HuH-7 (cell line): ENCODE results near the gene ELOF1.
"Not testable (repeated sequence)": the region's sequence is repeated elsewhere in the genome, so short reads cannot be mapped to it uniquely, and the experiment has no call there.

Experiments
- DNase-seq: peaks from one replicate; pipeline ENCODE4 v3.0.0; 2011; ENCODE audit warnings: low spot score

ELOF1 gene

DNA sequence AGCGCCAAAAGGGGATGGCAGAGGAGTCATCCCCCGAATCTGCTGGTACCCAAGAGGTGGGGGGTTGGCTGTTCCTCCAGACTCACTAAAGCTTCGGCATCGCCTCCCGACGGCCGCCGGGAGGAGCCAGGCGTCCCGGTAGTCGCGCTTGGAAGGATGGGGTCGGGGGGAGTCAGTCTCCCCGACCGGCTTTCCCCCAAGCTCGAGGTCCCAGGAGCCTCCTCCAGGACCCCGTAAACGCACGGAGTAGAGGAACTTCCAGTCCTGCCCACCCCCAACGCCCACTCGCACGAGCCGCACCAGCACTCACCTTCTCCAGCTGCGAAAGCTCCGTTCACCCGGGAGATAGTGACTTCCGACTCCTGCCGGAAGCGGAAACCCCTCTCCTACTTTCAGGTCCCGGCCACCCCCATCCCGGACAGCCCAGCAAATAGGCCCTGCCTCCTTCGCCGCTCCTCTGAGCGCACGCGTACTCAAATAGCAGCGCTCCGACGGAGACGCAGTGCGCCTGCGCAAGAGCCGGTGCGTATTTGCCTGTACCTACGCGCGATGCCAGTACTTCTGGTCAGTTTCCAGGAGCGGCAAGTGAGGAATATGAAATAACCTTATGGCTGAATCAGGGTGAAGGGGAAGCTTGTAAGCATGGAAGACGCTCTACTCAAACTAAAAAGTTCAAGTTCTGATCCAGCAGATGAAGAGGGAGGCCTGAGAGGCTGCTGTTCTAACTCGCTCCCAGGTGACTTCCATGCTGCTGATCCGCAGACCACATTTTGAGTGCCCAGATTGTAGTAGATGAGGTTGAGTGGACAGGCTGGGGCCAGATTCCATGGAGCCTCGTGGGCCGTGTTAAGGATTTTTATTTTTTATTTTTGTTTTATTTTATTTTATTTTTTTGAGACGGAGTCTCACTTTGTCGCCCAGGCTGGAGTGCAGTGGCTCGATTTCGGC, at the start of gene ELOF1:
Gene ELOF1 (minus strand): TSS at position 350 of the 948 bp plus-strand sequence. CDS start 4,883 bp downstream, outside the sequence.
- peak; percentile 97 for DNase-seq

DNA sequence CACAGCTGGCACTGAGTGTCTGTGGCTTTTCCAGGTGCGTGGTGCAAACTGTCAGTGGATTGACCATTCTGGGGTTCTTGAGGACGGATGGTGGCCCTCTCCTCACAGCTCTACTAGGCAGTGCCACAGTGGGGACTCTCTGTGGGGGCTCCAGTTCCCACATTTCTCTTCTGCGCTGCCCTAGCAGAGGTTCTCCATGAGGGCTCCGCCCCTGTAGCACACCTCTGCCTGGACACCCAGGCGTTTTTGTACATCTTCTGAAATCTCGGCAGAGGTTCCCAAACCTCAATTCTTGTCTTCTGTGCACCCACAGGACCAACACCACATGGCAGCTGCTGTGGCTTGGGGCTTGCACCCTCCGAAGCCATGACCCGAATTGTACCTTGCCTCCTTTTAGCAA, 47.5 kb upstream of the ELOF1 start:
- no peak for DNase-seq

DNA sequence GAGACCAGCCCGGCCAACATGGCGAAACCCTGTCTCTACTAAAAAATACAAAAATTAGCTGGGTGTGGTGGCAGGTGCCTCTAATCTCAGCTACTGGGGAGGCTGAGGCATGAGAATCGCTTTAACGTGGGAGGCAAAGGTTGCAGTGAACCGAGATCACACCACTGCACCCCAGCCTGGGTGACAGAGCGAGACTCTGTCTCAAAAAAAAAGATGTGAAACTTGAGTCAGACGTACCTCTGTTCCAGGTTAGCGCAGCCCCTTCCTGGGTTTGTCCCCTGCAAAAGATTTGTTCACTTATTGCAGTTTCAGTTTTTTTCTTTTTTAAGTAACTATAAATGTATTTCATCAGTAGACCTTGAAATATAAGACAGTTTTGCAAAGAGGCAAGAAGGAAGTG, 40.7 kb upstream of the ELOF1 start:
- not testable (repeated sequence) for DNase-seq

DNA sequence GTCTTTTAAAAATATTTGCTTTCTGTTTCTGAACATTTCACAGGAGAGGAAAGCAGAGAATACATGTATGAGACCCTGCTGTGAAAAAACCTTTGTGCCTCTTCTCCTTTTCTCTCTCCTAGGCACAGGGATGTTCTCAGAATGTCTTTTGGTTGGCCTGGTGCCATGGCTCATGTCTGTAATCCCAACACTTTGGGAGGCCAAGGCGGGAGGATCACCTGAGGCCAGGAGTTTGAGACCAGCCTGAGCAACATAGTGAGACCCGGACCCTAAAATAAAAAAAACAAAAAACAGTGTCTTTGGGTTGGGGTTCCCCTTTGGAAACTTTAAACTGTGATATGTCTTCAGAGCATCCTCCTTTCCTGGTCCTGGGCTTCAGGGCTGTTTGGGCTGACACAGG, 39.7 kb upstream of the ELOF1 start:
- no peak for DNase-seq

DNA sequence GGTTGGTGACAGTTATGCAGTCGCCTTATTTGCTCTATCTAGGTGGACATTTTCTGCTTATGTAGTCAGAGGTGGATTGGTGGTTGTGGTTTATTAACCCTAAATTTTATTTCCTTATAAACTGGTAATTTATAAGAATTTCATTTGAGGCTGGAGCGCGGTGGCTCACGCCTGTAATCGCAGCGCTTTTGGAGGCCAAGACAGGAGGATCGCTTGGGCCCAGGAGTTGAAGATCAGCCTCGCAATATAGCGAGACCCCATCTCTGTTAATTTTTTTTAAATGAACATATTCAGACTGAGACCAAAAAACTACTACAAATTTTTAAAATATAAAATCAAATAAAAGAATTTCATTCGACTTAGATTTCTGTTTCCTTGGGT, 39.1 kb upstream of the ELOF1 start:
- DNase-seq: no peak

DNA sequence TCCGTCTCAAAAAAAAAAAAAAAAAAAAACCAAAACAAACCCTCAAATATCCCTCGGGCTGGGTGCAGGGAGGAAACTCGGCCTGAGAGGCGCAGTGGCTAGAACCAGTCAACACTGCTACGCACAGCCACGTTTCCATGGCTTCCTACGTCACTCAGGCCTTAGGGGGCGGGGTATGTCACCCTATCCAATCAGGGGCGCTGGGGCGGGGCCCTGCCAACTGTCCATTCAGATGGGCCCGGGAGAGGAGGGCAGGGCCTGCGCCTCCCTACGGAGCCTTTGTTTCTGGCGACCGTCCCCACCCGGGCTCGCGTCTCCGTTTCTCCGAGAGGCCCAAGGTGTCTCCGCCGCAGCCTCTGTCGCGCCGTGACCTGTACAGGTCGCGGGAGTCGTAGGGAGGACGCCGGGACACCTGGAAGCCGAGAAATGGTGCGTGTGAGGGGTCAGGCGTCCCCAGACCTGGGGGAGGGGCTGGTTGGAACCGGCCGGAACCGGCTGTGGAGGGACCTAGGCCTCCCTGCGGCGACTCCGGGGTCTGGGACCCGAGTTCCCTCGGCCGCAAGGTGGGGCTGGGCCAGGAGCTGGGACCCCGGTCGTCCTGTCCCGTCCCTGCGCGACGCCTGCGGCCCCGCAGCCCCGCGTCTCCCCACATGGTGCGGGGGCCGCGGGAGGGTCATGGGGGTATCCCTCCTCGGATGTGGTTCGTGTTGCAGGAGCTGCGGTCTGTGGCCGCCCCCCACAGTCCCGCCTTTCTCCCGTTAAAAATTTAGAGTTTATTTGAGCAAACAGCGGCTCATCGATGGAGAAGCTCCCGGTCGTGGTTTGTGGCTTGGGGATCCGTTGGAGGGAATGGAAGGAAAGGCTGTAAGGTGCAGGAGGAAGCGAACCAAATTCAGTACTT, 38.4 kb upstream of the ELOF1 start, which contains the start of gene ZNF627:
Gene ZNF627 (plus strand): TSS at position 282 of the 901 bp plus-strand sequence. CDS start 145 bp downstream, at position 427.
- DNase-seq: peak; percentile 93

DNA sequence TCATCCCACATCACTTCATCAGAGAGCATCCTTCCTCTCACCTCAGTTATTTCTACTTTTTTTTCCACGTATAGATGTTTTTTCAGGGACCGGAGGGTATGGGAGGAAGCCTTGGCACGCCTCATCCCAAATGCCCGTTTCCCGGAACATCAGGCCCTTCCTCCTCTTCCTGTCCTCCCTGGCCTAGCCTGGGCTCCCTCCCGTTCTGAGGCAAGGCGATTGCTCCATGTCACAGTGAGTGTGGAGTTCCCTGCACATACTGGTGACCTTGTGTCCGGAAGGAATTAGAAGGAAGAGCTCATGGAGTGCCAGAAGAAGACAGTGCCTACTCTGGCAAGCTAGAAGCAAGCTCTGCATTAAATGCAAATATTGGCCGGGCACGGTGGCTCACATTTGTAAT, 37.1 kb upstream of the ELOF1 start:
- no peak for DNase-seq

DNA sequence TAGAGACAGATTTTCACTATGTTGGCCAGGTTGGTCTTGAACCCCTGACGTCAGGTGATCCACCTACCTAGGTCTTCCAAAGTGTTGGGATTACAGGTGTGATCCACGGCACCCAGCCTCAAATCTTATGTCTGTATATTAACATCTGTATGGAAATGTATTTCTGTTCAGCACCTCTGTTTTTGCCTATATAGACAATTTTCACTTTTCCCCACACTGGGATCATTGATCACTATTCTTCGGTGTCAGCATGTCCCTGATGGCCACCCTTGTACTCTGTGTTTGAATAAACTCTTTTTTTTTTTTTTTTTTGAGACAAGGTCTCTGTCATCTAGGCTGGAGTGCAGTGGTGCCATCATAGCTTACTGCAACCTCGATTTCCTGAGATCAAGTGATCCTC, 35.1 kb upstream of the ELOF1 start:
- DNase-seq: no peak

DNA sequence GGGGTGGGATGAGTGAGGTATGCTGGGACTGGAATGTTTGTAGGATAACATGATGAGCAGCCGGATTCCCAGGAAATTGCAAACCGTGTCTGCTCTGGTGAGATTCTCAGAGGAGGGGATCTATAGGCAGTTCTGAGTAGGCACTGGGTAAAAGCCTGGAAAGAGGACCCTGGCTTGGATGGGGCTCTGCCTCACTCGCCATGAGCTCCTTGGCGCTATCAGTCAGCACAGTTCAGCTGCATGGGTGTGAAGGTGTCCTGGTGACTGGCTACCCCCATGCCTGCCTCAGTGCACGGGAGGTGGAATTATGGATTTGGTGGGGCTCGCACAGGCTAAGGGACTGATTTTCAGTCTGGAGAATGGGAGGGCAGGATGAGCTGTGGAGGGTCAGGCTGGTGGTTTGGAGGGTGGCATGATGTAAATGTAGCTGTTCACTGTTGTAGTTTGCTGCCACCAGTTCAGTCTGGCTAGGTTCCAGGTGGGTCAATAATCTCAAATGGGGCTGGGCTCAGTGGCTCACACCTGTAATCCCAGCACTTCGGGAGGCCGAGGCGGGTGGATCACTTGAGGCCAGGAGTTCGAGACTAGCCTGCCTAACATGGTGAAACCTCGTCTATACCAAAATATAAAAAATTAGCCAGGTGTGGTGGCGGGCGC, 29.1 kb upstream of the ELOF1 start:
- no peak for DNase-seq

DNA sequence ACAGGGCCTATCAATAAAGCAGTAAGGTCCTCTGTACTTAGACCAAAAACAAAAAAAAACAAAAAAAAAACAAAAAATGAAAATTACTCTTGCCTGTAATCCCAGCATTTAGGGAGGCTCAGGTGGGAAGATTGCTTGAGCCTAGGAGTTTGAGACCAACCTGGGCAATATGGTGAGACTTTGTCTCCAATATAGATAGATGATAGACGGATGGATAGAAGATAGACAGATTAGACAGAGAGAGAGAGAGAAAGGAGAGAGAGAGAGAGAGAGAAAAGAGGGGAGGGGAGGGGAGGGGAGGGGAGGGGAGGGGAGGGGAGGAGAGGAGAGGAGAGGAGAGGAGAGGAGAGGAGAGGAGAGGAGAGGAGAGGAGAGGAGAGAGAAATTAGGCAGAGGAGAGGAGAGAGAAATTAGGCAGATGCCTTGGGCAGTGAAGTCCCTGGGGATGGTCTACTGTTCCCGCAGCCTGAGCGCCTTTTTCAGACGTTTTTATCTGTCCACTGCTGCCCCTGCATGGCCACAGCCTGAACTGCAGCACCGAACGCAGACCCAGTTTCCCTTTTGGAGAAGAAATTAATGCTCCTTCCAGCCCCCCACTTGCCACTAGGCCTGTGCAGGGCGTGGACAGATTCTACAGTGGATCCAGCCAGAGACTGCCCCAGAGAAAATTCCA, 28.4 kb upstream of the ELOF1 start:
- peak; percentile 60 for DNase-seq

DNA sequence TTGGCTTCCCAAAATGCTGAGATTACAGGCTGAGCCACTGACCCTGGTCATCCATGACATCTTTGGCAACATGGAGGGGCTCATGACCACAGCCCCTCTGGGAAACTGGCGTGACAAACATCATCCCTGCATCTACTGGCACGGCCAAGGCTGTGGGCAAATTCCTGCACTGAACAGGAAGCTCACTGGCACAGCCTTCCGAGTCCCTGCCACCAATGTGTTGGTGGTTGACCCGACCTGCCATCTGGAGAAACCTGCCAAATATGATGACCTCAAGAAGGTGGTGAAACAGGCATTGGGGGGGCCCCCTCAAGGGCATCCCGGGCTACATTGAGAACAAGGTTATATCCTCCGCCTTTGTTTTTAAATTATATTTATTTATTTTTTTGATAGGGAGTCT, 27.3 kb upstream of the ELOF1 start:
- no peak for DNase-seq

DNA sequence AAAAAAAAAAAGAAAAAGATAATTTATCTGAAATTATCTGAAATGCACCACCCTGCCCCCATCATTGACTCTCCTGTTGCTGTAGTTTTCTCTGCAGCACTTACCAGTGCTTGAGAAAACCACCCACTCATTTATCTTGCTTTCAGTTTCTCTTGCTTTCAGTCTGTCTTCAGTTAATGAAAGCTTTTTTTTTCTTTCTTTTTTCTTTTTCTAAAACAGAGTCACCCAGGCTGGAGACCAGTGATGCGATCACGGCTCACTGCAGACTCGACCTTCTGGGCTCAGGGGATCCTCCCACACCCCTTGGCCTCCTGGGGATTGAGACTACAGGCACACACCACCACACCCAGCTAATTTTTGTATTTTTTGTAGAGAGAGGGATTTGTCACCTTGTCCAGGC, 22.7 kb upstream of the ELOF1 start:
- DNase-seq: no peak

DNA sequence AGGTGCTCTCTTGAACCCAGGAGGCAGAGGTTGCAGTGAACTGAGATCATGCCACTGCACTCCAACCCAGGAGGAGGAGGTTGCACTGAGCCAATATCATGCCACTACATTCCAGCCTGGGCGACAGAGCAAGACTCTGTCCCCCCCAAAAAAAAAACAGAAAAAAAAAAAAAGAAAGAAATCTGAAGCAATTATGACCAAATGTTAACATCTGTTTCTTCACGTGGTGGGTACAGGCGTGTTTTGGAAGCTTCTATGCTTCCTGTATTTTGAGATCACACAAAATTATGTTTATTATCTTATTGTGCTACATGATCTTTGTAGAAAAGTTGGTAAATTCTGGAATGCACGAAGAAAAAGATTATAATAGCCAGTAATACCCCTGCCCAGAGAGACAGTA, 21.1 kb upstream of the ELOF1 start:
- DNase-seq: no peak

DNA sequence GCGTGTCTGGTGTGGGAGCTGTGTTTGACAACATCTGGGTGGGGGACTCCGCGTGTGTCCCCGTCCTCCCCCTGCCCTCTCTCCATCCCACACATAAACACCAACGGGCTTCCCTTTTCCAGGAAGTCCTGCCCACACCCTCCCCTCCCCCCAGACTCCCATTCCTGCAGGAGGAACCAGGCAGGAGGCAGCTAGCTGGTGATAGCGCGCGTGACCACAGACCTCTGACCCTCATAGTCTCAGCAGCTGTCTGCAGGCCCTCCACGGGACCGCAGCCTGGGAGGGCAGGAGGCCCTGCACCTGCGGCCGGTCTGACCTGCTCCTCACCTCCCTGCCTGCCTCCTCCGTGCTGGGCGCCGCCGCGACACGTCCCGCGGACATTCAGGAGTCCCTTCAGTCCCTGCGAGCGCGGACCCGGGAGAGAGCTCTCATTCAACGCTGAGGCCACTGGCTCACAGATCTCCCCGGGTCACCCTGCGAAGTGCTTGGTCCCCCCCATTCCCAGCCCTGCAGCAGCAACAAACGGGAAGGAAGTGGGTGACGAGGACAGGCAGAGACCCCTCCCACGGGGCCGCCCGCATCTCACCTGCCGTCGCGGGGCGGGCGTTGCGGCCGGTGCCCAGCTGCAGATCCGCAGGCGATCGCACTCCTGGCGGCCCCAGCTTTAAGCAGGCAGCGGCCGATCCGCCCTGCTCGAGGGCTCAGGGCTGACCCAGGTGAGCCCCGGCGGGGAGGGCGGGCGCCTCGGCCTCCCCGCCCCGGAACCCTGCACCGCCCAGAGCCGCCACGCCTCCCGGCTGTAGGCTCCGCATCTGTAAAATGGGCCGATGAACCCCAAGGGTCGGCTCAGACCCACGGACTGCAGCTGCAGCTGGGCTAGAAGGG, 19.5 kb upstream of the ELOF1 start:
- DNase-seq: no peak

DNA sequence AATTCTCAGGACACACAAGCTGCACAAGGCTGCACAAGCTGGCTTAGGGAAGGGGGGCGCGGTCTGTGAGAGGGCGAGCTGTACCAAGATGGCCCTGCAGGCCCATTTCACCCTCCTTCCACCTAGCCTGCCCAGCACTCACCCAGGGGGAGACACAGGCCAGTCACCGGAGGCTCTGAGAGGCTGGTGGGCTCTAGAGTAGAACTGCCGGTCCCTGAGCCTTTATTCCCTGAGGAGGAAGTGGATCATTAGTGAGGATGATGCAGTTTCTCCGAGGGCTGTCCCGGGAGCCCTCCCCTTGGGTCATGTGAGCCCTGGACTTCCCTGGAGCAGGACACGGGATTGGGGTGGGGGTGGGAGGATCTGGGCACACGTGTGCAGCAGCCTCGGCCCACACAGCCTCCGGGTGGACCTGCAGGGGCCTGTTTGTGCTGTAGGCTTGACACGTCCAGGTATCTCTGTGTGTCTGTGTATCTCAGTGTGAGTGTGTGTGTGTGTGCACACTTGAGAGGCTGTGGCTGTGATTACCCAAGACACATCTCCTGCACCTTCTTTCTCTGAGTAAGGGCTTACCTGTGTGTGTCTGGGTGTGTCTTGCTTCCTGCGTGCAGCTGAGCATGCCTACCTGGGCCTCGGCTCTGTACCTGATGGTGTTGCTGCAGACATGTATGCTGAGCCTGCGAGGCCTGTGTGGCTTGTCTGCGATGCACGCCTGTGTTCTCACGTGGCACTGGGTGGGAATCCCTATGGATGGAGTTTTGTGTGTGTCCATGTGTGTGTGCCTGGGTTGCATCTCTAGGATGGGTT, 18.6 kb upstream of the ELOF1 start, which contains the start of gene ACP5:
Gene ACP5 (minus strand): TSS at position 195 of the 807 bp plus-strand sequence. CDS start 328 bp downstream, outside the sequence.
- no peak for DNase-seq

DNA sequence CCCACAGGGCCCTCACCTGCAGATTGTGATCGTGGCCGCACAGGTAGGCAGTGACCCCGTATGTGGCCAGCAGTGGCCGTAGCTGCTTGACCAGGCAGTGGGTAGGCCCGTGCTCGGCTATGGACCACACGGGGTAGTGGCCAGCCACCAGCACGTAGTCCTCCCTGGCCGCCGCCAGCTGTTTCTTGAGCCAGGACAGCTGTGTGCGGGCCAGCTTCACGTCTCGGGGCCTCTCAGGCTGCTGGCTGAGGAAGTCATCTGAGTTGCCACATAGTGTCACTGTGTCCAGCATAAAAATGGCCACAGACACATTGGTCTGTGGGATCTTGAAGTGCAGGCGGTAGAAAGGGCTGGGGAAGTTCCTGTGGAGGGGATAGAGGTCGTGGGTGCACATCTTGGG, 17.2 kb upstream of the ELOF1 start:
- DNase-seq: no peak

DNA sequence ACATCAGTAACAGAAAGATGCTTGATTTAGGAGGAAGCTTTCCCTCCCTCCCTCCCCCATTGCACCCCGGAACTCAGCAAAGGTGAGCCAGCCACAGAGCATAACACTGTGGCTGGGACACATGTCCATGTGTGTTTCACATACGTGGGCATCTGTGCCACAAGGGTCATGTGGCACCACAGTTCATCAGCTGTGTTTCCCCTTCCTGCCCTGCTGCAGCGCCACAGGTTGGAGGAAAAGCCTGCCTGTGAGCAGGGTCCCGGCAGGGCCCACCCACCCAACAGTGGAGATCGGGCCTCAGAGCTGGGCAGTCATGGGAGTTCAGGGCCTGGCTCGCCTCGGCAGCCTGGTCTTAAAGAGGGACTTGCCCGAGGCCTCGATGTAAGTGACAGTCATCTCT, 15.7 kb upstream of the ELOF1 start:
- no peak for DNase-seq

DNA sequence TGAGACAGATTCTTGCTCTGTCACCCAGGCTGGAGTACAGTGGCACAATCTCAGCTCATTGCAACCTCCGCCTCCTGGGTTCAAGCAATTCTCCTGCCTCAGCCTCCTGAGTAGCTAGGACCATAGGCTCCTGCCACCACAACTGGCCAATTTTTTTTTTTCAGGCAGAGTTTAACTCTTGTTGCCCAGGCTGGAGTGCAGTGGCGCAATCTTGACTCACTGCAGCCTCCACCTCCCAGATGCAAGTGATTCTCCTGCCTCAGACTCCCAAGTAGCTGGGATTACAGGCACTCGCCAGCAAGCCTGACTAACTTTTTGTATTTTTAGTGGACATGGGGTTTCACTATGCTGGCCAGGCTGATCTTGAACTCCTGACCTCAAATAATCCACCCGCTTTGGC, 14.7 kb upstream of the ELOF1 start:
- not testable (repeated sequence) for DNase-seq

DNA sequence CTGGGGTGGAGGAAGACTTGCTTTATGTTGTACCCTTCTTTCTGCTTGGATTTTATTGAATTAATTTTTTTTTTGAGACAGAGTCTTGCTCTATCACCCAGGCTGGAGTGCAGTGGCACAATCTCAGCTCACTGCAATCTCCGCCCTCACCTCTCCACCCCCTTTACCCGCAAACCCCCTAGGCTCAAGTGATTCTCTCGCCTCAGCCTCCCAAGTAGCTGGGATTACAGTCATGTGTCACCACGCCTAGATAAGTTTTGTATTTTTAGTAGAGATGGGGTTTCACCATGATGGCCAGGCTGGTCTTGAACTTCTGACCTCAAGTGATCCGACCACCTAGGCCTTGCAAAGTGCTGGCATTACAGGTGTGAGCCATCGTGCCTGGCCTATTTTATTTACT, 14.3 kb upstream of the ELOF1 start:
- not testable (repeated sequence) for DNase-seq

DNA sequence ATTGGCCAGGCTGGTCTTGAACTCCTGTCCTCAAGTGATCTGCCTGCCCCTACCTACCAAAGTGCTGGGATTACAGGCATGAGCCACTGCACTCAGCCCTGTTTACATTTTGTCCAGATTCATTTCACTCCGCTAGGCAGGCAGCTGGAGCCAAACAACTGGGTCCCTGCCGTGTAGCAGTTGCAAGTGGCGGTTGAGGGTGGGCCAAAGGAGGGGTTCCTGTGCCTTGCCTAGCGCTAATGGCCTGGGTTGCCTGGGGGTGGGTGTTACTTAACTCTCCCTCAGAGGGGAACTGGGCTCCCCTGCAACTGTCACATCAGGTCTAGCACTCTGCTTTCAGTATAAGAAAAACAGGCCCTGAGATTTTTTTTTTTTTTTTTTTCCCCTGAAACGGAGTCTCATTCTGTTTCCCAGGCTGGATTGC, 11.0 kb upstream of the ELOF1 start:
- no peak for DNase-seq
